Upper lobe of left lung (tissue), 4 donors: ENCODE results near the gene ANKHD1.

Source experiments
- CTCF ChIP-seq, 6 experiments: fragments of 450-650 bp in 4 of 6; fragments of 200-600 bp in 2 of 6; sonication (generic) in 2 of 6; IDR thresholded peaks; one replicate each; pipeline ENCODE4 v1.5.1; 2016 to 2019; ENCODE audit warnings: antibody characterized with exemption in 6 of 6
- EP300 ChIP-seq, 4 donors: sonication (generic); formaldehyde crosslinking; IDR thresholded peaks; one replicate each; pipeline ENCODE4 v1.5.1; 2017; ENCODE audit warnings: antibody characterized with exemption in 4 of 4, control low read depth in 2 of 4
- POLR2A ChIP-seq, 4 donors: fragments of 450-650 bp; IDR thresholded peaks; one replicate each; pipeline ENCODE4 v1.5.1; 2016 to 2017; ENCODE audit warnings: antibody characterized with exemption in 4 of 4, mild to moderate bottlenecking in 2 of 4
- POLR2AphosphoS5 ChIP-seq, 2 donors: sonication (generic); formaldehyde crosslinking; IDR thresholded peaks; one replicate each; pipeline ENCODE4 v1.5.1; 2017; ENCODE audit warnings: antibody characterized with exemption in 2 of 2

GRCh38 chr5:140497897-140498296, 96.3 kb downstream of the ANKHD1 start:
- TF ChIP-seq EP300 (IDR thresholded peaks at IDR 0.05) (no peak), POLR2A (IDR thresholded peaks at IDR 0.05) (no peak), CTCF (IDR thresholded peaks at IDR 0.05) (no peak), POLR2AphosphoS5 (IDR thresholded peaks at IDR 0.05) (no peak)
